Neural progenitor cell (in vitro differentiated cells): ENCODE measurements around the gene ZNF287. TPM values are rescaled to one million over a fixed set of nuclear protein-coding genes. Genes with fewer than 3 reads are reported as not detected.

ENCODE experiments used
- DNase-seq: peaks from one replicate; pipeline ENCODE4 v3.0.0-alpha.2; 2016; ENCODE audit warnings: low spot score
- H2AFZ ChIP-seq: fragments of 200-600 bp; sonication (generic); replicated peaks from 2 replicates; pipeline ENCODE4 v1.6.1; 2016; ENCODE audit warnings: antibody characterized with exemption
- H3F3A ChIP-seq: fragments of 200-600 bp; sonication (generic); 2 replicates; pipeline ENCODE4 v1.6.1; 2016; ENCODE audit warnings: antibody characterized with exemption, low read depth
- H3K27ac ChIP-seq: fragments of 200-600 bp; sonication (generic); 2 replicates; pipeline ENCODE4 v1.5.1; 2016; ENCODE audit warnings: mild to moderate bottlenecking
- H3K27me3 ChIP-seq: fragments of 200-600 bp; sonication (generic); 2 replicates; pipeline ENCODE4 v1.6.1; 2016; ENCODE audit warnings: mild to moderate bottlenecking, moderate library complexity
- H3K36me3 ChIP-seq: fragments of 200-600 bp; sonication (generic); 2 replicates; pipeline ENCODE4 v1.5.1; 2016
- H3K4me1 ChIP-seq: fragments of 200-600 bp; sonication (generic); 2 replicates; pipeline ENCODE4 v1.6.1; 2016; ENCODE audit warnings: mixed run types
- H3K4me2 ChIP-seq: fragments of 200-600 bp; sonication (generic); 2 replicates; pipeline ENCODE4 v1.6.1; 2016
- H3K4me3 ChIP-seq: fragments of 200-600 bp; sonication (generic); 2 replicates; pipeline ENCODE4 v1.5.1; 2016
- H3K79me2 ChIP-seq: fragments of 200-600 bp; sonication (generic); 2 replicates; pipeline ENCODE4 v1.6.1; 2016; ENCODE audit warnings: low read depth
- H3K9ac ChIP-seq: fragments of 200-600 bp; sonication (generic); 2 replicates; pipeline ENCODE4 v1.6.1; 2016
- H3K9me3 ChIP-seq: fragments of 200-600 bp; sonication (generic); 2 replicates; pipeline ENCODE4 v1.5.1; 2016; ENCODE audit warnings: low read depth
- H4K20me1 ChIP-seq: fragments of 200-600 bp; sonication (generic); 2 replicates; pipeline ENCODE4 v1.6.1; 2016; ENCODE audit warnings: low read depth
- H3K27ac Mint-ChIP-seq: 3 replicates; pipeline ENCODE4 v1.8.0; 2021; ENCODE audit warnings: mixed read lengths
- H3K27me3 Mint-ChIP-seq: 2 replicates; pipeline ENCODE4 v1.8.0; 2022; ENCODE audit warnings: low read depth, mild to moderate bottlenecking, inconsistent platforms, moderate library complexity, mixed read lengths; ENCODE audit not compliant: insufficient read depth
- H3K36me3 Mint-ChIP-seq: 3 replicates; pipeline ENCODE4 v1.8.0; 2021; ENCODE audit warnings: mixed read lengths
- H3K4me1 Mint-ChIP-seq: 3 replicates; pipeline ENCODE4 v1.8.0; 2021; ENCODE audit warnings: mixed read lengths
- H3K4me3 Mint-ChIP-seq: 3 replicates; pipeline ENCODE4 v1.8.0; 2021; ENCODE audit warnings: mild to moderate bottlenecking, moderate library complexity, mixed read lengths
- H3K9me3 Mint-ChIP-seq: 3 replicates; pipeline ENCODE4 v1.8.0; 2020; ENCODE audit warnings: mixed read lengths
- CTCF ChIP-seq: fragments of 200-600 bp; sonication (generic); IDR thresholded peaks from 2 replicates; pipeline ENCODE4 v1.5.1; 2017; ENCODE audit warnings: antibody characterized with exemption, mild to moderate bottlenecking
- EZH2 ChIP-seq: fragments of 200-600 bp; sonication (generic); IDR thresholded peaks from 2 replicates; pipeline ENCODE4 v1.6.1; 2017; ENCODE audit warnings: antibody characterized with exemption, mild to moderate bottlenecking, moderate library complexity
- EZH2phosphoT487 ChIP-seq: fragments of 200-600 bp; sonication (generic); IDR thresholded peaks from 2 replicates; pipeline ENCODE4 v1.6.1; 2017; ENCODE audit warnings: antibody characterized with exemption
- total RNA-seq: library from RNA; depleted of rRNA; stranded (reverse); fragments of >200 nt; gene quantifications from 2 replicates; pipeline ENCODE4 v1.2.3, GENCODE V29; 2015; ENCODE audit warnings: low replicate concordance

Gene ZNF287
- total RNA-seq, 1 donor from 2014 or later = 8.7 TPM

DNA sequence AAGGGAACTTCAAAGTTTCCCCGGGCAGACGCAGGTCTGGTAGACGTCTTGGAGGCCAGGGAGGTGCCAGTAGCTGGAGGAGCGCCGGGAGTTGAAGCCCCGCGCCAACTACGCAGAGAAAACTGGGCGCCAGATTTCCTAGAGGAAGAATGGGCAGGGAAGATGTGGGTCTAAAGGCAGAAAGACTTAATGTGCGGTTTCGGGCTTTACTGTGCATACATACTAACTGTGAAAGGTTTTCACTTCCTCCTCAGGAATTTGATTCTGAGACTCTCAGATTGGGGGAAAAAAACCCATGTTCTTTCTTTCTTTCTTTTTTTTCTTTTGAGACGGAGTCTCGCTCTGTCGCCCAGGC lies 331 bp upstream of the ZNF287 start:
- H3F3A ChIP-seq = no peaks in the 10 kb centered on the region
- no peaks in the 10 kb centered on the region for H3K36me3 ChIP-seq
- H3K4me3 ChIP-seq = peak overlapping the region; percentile 61
- H3K79me2 ChIP-seq = peaks cover 8% of the 10 kb centered on the region
- H3K4me1 ChIP-seq = no peaks in the 10 kb centered on the region
- H3K4me3 Mint-ChIP-seq = peak overlapping the region; percentile 89
- peak overlapping the region; percentile 83 for H3K27ac Mint-ChIP-seq
- peaks cover 22% of the 10 kb centered on the region for H3K36me3 Mint-ChIP-seq
- H3K27me3 ChIP-seq = peaks cover 42% of the 10 kb centered on the region
- peak overlapping the region; percentile 98 for H2AFZ ChIP-seq
- no peak for DNase-seq
- TF ChIP-seq EZH2 = no peak
- no peak for TF ChIP-seq EZH2phosphoT487
- TF ChIP-seq CTCF = no peak
- peak overlapping the region; percentile 85 for H3K4me2 ChIP-seq
- no peak overlapping the region for H3K9ac ChIP-seq
- no peaks in the 10 kb centered on the region for H3K9me3 ChIP-seq
- H3K27ac ChIP-seq = no peak overlapping the region
- no peaks in the 10 kb centered on the region for H4K20me1 ChIP-seq
- peaks cover 12% of the 10 kb centered on the region for H3K4me1 Mint-ChIP-seq
- H3K9me3 Mint-ChIP-seq = peaks cover 18% of the 10 kb centered on the region
- H3K27me3 Mint-ChIP-seq = peaks cover 14% of the 10 kb centered on the region

- no peak overlapping the region for H2AFZ ChIP-seq
- H3K4me1 Mint-ChIP-seq = no peaks in the 10 kb centered on the region
- peaks cover 51% of the 10 kb centered on the region for H3K9me3 ChIP-seq
- no peaks in the 10 kb centered on the region for H4K20me1 ChIP-seq
- no peaks in the 10 kb centered on the region for H3F3A ChIP-seq
- H3K27me3 Mint-ChIP-seq = no peaks in the 10 kb centered on the region
- H3K27ac Mint-ChIP-seq = no peak overlapping the region
- H3K27ac ChIP-seq = no peak overlapping the region
- H3K9ac ChIP-seq = no peak overlapping the region
- H3K36me3 Mint-ChIP-seq = peaks cover 70% of the 10 kb centered on the region
- H3K9me3 Mint-ChIP-seq = peaks cover 86% of the 10 kb centered on the region
- TF ChIP-seq CTCF (no peak), EZH2phosphoT487 (no peak), EZH2 (no peak)
- no peaks in the 10 kb centered on the region for H3K27me3 ChIP-seq
- H3K4me2 ChIP-seq = no peak overlapping the region
- no peaks in the 10 kb centered on the region for H3K4me1 ChIP-seq
- DNase-seq = no peak
- H3K36me3 ChIP-seq = peaks cover 43% of the 10 kb centered on the region
- H3K4me3 ChIP-seq = no peak overlapping the region
- H3K4me3 Mint-ChIP-seq = no peak overlapping the region
- H3K79me2 ChIP-seq = no peaks in the 10 kb centered on the region
Measured at GRCh38 chr17:16552637-16553045, 16.4 kb downstream of the ZNF287 start.

DNA sequence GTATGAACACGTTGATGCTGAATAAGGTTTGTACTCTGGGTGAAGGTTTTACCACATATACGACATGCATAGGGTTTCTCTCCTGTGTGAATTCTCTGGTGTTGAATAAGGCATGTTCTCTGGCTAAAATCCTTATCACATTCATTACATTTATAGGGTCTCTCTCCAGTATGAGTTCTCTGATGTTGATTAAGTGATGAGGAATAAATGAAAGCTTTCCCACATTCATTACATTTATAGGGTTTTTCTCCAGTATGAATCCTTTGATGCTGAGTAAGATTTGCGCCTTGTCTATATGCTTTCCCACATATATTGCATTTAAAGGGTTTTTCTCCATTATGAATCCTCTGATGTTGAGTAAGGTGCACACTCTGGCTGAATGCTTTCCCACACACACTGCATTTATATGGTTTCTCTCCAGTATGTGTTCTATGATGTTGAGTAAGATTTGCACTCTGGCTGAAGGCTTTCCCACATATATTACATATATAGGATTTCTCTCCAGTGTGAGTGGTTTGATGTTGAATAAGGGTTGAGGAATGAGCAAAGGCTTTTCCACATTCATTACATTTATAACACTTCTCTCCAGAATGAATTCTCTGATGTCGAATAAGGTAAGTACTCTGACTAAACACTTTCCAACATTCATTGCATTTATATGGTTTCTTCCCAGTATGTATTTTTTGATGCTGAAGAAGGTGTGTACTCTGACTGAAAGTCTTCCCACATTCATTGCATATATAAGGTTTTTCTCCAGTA lies 16.9 kb downstream of the ZNF287 start:
- H3K9me3 ChIP-seq = peaks cover 51% of the 10 kb centered on the region
- no peaks in the 10 kb centered on the region for H4K20me1 ChIP-seq
- peaks cover 40% of the 10 kb centered on the region for H3K36me3 ChIP-seq
- H3K4me1 ChIP-seq = no peaks in the 10 kb centered on the region
- no peak overlapping the region for H3K4me3 ChIP-seq
- no peak overlapping the region for H2AFZ ChIP-seq
- H3K27me3 Mint-ChIP-seq = no peaks in the 10 kb centered on the region
- no peak overlapping the region for H3K9ac ChIP-seq
- H3K27ac ChIP-seq = no peak overlapping the region
- no peak overlapping the region for H3K4me3 Mint-ChIP-seq
- H3K4me1 Mint-ChIP-seq = no peaks in the 10 kb centered on the region
- H3K36me3 Mint-ChIP-seq = peaks cover 68% of the 10 kb centered on the region
- H3K4me2 ChIP-seq = no peak overlapping the region
- H3K27me3 ChIP-seq = no peaks in the 10 kb centered on the region
- no peak for DNase-seq
- no peaks in the 10 kb centered on the region for H3K79me2 ChIP-seq
- TF ChIP-seq EZH2 (no peak), CTCF (no peak), EZH2phosphoT487 (no peak)
- H3K9me3 Mint-ChIP-seq = peaks cover 84% of the 10 kb centered on the region
- H3F3A ChIP-seq = no peaks in the 10 kb centered on the region
- no peak overlapping the region for H3K27ac Mint-ChIP-seq
